ENCODE data around the gene FAM234B. TPM values are rescaled to one million over a fixed set of nuclear protein-coding genes. Genes with fewer than 3 reads are reported as not detected.
A peak's percentile ranks its signal among the peaks of the same experiment; 100 is the strongest.

FAM234B gene
- total RNA-seq, 1 experiment from 2014 or later = 25.9 TPM

- H3K4me1 Mint-ChIP-seq = peaks cover 66% of the 10 kb centered on the region
- POLR2A ChIA-PET = no interaction called here
Measured at GRCh38 chr12:13001775-13002040, 42.5 kb upstream of the FAM234B start.

GRCh38 chr12:13002301-13003097 lies 41.7 kb upstream of the FAM234B start:
- peaks cover 68% of the 10 kb centered on the region for H3K4me1 Mint-ChIP-seq
- no peaks in the 10 kb centered on the region for H3K9me3 Mint-ChIP-seq
- peaks cover 32% of the 10 kb centered on the region for H3K27me3 Mint-ChIP-seq (ENCODE audit: low read depth)
- no peak for DNase-seq (ENCODE audit: low spot score)
- TF ChIP-seq ZMAT4 (CRISPR knock-in tag; IDR thresholded peaks at IDR 0.05) (no peak), SMAD4 (CRISPR knock-in tag; IDR thresholded peaks at IDR 0.05) (0 out of 2 replicates have a peak, but pooled peaks have one; percentile 27), CREM (CRISPR knock-in tag; IDR thresholded peaks at IDR 0.05) (0 out of 2 replicates have a peak, but pooled peaks have one; percentile 24)
- ATAC-seq = no peak
- POLR2A ChIA-PET = no interaction called here
- peak overlapping the region; percentile 86 for H3K4me3 Mint-ChIP-seq
- no peaks in the 10 kb centered on the region for H3K36me3 Mint-ChIP-seq
- no peak overlapping the region for H3K27ac Mint-ChIP-seq
- CTCF ChIA-PET = interaction anchor here (0.9 to 1.1 kb wide), 2 partner anchors 17 kb away, joined by 5 to 7 read pairs; no protein-coding TSS in a partner anchor

More at GRCh38 chr12:13001775-13002040, 42.5 kb upstream of the FAM234B start:
- TF ChIP-seq ATF1 (CRISPR knock-in tag; IDR thresholded peaks at IDR 0.05) = no peak
- Mint-ChIP-seq H3K27me3 (ENCODE audit: low read depth) (peaks cover 32% of the 10 kb centered on the region), H3K27ac (no peak overlapping the region), H3K9me3 (no peaks in the 10 kb centered on the region), H3K36me3 (no peaks in the 10 kb centered on the region), H3K4me3 (peak overlapping the region; percentile 86)
- no peak for DNase-seq (ENCODE audit: low spot score)
- CTCF ChIA-PET = interaction anchor here (1.1 kb wide), 1 partner anchor 16 kb away, joined by 7 read pairs; no protein-coding TSS in a partner anchor
- no peak for ATAC-seq

GRCh38 chr12:13004361-13004760 lies 39.8 kb upstream of the FAM234B start:
- H3K27me3 Mint-ChIP-seq (ENCODE audit: low read depth) = peaks cover 32% of the 10 kb centered on the region
- H3K36me3 Mint-ChIP-seq = no peaks in the 10 kb centered on the region
- H3K9me3 Mint-ChIP-seq = no peaks in the 10 kb centered on the region
- no peak overlapping the region for H3K4me3 Mint-ChIP-seq
- ATAC-seq (no peak), DNase-seq (ENCODE audit: low spot score) (no peak)
- peaks cover 56% of the 10 kb centered on the region for H3K4me1 Mint-ChIP-seq
- H3K27ac Mint-ChIP-seq = no peak overlapping the region
- POLR2A ChIA-PET = no interaction called here
- CTCF ChIA-PET = interaction anchor here (2.8 kb wide), 1 partner anchor 28 kb away, joined by 9 read pairs; no protein-coding TSS in a partner anchor
- TF ChIP-seq ATF1 (CRISPR knock-in tag; IDR thresholded peaks at IDR 0.05) (no peak), RELA (CRISPR knock-in tag; IDR thresholded peaks at IDR 0.05; ENCODE audit: borderline replicate concordance) (no peak), NFE2L1 (CRISPR knock-in tag; IDR thresholded peaks at IDR 0.05) (no peak), HMGA2 (CRISPR knock-in tag; IDR thresholded peaks at IDR 0.05) (no peak), PRRX2 (CRISPR knock-in tag; IDR thresholded peaks at IDR 0.05) (no peak), NR3C1 (CRISPR knock-in tag; conservative IDR thresholded peaks at IDR 0.05; ENCODE audit: low read depth) (no peak), PRDM15 (CRISPR knock-in tag; IDR thresholded peaks at IDR 0.05) (no peak), ARID4B (CRISPR knock-in tag; IDR thresholded peaks at IDR 0.05; ENCODE audit: borderline replicate concordance) (no peak), AFF4 (CRISPR knock-in tag; IDR thresholded peaks at IDR 0.05; ENCODE audit: borderline replicate concordance) (no peak), STAT6 (CRISPR knock-in tag; conservative IDR thresholded peaks at IDR 0.05; ENCODE audit: low read depth) (no peak), CDX4 (CRISPR knock-in tag; IDR thresholded peaks at IDR 0.05; ENCODE audit: borderline replicate concordance) (no peak)

Measured in WTC11 (cell line).